ENCODE data around the gene PRICKLE2.

DNA sequence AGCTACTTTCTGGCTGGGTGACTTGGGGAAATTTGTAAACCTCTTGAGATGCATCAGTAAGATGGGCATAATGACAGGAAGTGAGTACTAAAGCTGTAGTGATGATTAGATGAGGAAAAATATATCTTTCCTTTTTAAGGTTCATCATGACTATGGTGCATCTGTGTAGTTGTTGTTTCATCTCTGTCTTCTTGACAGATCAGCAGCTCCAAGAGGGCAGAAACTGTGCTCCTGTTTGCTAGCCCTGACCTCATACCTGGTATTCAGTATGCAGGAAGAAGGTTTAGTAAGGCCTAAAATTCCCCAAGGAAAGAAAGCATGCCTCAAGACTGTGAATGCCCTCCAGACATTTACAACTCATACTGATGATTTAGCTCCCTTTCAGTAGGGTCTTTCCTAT lies 119.5 kb downstream of the PRICKLE2 start:
- TF ChIP-seq, protein P1, sequence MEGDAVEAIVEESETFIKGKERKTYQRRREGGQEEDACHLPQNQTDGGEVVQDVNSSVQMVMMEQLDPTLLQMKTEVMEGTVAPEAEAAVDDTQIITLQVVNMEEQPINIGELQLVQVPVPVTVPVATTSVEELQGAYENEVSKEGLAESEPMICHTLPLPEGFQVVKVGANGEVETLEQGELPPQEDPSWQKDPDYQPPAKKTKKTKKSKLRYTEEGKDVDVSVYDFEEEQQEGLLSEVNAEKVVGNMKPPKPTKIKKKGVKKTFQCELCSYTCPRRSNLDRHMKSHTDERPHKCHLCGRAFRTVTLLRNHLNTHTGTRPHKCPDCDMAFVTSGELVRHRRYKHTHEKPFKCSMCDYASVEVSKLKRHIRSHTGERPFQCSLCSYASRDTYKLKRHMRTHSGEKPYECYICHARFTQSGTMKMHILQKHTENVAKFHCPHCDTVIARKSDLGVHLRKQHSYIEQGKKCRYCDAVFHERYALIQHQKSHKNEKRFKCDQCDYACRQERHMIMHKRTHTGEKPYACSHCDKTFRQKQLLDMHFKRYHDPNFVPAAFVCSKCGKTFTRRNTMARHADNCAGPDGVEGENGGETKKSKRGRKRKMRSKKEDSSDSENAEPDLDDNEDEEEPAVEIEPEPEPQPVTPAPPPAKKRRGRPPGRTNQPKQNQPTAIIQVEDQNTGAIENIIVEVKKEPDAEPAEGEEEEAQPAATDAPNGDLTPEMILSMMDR (IDR thresholded peaks at IDR 0.05): no peak
- no peak for TF ChIP-seq POLR2A (IDR thresholded peaks at IDR 0.05)

All from testis (tissue), 2 donors.